GM21381 (cell line): Measurements from ENCODE around the gene PLD2.

Experiments used
- ATAC-seq: cut with Tn5 transposase; IDR thresholded peaks from one replicate; pipeline ENCODE4 v1.9.1; 2021; ENCODE audit warnings: mild to moderate bottlenecking, moderate library complexity; ENCODE audit not compliant: unreplicated experiment

PLD2 gene

DNA sequence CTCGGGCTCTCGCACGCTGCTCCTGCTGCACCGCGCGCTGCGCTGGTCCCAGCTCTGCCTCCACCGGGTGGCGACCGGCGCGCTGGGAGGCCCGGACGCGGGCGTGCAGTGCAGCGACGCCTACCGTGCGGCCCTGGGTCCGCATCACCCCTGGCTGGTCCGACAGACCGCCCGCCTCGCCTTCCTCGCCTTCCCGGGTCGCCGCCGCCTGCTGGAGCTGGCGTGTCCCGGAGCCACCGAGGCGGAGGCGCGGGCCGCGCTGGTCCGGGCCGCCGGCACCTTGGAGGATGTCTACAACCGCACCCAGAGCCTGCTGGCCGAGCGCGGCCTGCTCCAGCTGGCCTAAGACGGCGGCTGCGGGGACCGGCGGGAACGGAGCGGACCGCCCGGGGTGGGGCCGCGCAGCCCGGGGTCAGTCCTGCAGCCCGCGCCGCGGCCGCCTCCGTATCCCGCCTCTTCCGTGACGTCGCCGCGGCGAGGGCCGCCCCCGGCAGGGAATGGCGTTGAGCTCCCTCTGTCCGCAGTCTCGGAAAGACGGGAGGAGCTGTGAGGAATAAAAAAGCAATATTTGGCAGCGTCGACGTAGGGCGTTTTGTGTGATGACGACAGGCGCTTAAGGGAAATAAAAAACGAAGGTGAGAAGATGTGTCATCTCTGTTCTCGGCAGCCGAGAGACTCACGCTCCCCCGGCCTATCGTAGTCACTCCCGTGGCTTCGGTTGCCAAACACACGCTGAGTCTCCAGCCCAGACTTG is 16.8 kb upstream of the PLD2 start:
- peak; percentile 84 for ATAC-seq

DNA sequence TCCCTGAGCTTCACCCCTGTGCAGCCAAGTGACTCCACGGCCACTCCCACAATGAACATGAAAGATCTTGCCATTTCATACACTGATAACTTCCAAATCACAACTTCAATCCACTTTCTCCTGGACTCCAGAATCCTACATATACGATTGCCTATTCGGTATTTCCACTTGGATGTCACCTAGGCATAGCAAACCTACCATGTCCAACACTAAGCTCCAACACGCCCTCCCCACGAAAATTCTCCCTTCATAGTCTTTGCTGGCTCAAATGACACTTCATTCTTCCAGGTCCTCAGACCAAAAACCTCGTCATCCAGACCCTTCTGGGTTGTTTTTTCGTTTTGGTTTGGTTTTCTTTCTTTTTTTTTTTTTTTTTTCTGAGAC is 16.3 kb upstream of the PLD2 start:
- ATAC-seq: no peak

DNA sequence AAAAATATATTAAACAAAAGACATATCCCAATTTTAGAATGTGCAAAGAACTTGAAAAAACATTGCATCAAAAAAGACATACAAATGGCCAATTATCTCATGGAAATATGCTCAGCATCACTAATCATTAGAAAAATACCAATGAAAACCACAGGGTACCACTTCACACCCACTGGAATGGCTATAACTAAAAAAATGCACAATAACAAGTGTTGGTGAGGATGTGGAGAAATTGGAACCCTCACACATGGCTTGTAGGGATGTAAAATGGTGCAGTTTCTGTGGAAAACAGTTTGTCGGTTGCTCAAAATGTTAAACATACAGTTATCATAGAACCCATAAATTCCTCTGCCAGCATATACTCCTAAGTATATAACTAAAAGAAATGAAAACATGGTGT is 11.8 kb upstream of the PLD2 start:
- no peak for ATAC-seq

DNA sequence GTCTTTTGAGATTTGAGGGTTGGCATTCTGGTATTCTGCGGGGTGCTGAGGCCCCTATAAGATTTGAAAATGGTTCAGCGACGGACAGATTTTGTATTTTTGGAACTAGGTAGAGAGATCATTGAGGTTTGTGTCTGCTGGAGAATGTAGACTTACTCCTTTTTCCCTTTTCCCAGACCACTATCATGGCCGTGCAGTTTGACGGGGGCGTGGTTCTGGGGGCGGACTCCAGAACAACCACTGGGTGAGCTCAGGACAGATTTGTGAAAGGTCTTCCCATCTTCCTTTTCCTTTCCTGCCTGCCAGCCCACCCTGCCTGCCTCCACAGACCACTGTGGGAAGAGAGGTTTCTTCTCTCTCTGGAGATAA is 10.4 kb upstream of the PLD2 start:
- no peak for ATAC-seq

DNA sequence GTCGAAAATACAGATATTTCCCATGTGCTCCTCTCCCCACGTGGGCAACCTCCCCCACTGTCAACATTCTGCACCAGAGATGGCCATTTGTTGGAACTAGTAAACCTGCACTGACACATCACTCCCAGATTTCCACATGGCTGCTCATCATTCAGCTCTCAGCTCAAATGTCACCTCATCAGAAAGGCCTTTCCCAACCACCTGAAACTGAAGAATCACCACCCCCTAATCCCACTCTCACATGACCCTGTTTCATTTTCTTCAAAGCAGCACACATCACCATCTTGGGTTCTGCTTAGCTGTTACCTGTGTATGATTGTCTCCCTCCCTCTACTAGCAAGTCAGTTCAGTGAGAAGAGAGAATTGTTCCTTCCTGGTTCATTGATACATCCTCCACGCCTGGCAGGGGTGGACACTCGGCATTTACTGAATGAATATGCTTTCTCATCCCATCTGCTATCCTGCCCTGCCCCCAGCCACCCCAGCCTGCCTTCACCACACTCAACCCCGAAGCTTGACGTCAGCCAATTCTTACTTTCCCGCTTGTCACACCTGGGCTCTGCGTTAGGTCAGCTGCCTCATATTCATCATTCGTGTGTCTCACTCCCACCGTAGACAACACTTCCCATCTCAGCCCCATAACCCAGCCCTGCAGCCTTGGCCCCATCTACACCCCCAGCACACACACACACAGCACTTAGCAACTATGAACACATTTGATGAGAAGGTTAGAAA is 6.3 kb upstream of the PLD2 start:
- ATAC-seq: no peak

DNA sequence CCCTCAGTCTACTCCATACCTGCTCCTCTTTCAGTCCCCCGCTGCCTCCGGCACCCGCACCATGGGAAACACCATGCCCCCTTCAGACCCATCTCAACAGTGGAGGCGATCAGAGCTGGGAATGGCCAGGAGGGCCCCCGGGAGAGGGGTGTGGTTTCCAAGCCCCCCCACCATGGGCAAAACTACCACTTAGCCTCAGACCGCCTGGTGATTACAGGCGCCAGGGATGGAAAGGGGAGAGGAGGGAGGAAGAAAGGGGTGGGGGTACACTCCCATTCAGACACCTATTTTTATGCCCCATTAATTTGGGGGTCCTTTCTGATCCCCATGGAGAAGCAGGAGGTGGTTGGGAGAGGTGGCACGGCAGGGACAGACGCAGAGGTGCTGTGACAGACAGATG is 4.7 kb upstream of the PLD2 start, which contains the start of gene C17orf114:
Gene C17orf114 (minus strand): TSS at position 101 of the 400 bp plus-strand sequence.
- ATAC-seq: no peak

DNA sequence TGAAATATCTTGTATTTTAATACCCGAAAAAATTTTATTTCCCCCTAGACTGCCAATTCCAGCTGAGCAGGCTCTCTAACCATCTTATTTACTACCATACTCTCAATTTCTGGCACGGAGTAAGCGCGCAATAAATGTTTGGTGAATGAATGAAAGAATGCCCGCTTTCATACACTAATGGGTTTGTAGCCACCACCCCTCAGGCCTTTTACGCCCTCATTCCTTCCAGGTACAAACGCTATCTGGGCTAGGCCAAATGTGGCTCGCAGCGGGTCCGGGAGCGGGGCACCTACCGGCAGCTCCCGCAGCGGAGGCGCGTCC is 536 bp upstream of the PLD2 start:
- no peak for ATAC-seq

DNA sequence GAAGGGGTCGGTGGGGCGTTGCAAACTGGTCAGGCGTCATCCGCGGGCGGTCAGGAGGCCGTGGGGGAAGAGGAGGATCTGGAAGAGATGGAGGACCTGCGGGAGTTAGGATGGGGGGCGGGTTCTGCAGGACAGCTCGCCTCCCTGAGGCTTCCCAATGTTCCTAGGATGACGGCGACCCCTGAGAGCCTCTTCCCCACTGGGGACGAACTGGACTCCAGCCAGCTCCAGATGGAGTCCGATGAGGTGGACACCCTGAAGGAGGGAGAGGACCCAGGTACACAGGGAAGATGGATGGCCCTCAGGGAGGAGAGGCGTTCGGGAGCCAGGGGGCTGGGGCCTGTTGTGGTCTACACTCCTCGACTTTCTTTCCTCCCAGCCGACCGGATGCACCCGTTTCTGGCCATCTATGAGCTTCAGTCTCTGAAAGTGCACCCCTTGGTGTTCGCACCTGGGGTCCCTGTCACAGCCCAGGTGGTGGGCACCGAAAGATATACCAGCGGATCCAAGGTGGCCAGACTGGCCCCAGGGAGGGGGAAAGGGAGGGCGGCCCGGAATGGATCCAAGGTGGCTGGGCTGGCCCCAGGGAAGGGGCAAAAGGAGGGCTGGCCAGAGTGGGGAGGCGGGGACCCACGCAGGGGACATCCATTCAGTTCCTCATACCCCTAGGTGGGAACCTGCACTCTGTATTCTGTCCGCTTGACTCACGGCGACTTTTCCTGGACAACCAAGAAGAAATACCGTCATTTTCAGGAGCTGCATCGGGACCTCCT is 839 bp downstream of the PLD2 start:
- ATAC-seq: no peak

DNA sequence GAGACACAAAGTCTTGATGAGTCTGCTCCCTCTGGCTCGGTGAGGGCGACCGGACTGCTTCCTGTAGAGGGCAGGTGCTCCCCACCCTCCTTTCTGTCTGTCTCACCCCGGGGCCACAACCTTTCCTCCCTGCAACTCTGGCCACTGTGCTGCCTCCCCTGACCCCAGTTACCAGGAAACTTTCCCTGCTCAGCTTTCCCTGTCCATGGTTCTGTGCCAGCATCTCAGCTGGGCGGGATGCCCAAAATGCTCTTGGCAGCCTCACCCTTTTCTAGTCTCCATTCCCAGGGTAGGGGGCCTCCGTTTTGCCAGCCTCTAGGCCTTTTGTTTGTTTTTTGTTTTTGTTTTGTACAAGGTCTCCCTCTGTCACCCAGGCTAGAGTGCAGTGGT is 1.4 kb downstream of the PLD2 start:
- no peak for ATAC-seq

DNA sequence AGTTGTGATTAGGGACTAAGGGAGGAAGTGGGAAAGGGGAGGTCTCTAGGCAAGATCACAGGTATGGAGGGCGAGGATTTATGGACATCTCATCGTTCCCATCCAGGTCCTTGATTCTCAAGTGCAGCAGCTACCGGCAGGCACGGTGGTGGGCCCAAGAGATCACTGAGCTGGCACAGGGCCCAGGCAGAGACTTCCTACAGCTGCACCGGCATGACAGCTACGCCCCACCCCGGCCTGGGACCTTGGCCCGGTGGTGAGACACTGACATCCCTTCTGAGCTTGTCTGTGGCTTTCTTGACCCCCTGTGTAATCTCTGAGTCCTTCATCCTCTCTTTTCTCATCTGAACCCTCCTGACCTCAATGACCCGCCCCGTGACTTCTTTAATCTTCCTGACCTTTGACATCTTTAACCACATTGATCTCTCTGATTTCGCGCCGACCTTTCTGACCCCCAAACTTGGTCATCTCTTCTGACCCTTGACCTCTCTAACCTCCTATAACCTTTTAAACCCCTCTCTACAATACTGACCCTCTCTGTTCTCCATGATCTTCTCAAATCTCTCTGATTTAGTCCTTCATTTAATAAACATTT is 3.8 kb downstream of the PLD2 start:
- ATAC-seq: no peak

DNA sequence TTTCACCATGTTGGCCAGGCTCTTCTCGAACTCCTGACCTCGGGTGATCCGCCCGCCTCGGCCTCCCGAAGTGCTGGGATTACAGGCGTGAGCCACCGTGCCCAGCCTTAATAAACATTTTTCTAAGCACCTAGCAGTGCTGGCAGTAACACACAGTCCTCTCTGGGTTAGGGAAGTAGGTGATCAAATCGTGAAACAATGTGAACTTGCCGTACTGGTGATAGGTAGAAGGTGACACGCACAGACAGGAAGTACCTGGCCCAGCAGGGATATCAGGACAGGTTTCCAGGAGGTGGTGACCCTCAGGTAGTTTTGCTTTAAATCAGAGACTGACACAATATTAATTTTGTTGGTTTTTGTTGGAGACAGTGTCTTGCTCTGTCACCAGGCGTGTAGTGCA is 4.5 kb downstream of the PLD2 start:
- ATAC-seq: no peak

DNA sequence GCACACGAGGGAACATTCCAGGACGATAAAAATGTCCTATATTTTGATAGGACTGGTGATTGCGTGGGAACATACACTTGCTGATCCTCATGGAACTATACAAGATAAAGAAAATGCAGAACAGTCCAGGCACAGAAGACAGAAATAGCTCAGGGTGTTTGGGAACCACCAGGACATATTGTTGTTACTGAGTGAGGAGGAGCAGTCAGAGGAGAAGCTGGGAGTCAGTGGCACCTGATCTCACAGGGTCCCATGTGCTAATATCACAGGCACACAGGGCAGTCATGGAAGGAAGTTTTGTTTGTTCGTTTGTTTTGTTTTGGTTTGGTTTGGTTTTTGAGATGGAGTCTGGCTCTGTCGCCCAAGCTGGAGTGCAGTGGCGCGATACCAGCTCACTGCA is 5.7 kb downstream of the PLD2 start:
- no peak for ATAC-seq

DNA sequence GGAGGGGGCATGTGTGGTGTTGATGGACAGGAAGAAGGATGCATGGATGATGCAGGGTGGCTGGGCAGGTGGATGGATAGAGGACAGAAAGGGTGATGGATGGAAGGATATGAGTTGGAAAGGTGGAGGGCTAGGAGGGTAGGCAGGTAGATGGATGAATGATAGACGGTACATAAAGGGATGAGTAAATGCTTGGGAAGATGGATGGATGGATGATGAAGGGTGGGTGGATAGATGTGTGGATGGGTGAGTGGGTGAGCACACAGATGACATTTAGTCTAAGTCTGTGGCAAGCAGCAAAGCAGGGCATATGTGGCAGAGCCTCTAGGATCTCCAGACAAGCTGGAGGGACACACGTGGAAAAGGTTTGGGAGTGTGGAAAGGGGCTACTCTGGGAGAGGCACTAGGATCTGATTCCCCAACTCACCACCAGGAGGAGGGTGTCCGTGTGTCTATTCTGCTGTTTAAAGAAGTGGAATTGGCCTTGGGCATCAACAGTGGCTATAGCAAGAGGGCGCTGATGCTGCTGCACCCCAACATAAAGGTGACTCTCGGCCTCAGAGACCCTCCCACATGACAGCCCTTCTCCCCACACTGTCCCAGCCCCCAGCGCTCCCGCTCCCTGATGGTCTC is 8.2 kb downstream of the PLD2 start:
- no peak for ATAC-seq

DNA sequence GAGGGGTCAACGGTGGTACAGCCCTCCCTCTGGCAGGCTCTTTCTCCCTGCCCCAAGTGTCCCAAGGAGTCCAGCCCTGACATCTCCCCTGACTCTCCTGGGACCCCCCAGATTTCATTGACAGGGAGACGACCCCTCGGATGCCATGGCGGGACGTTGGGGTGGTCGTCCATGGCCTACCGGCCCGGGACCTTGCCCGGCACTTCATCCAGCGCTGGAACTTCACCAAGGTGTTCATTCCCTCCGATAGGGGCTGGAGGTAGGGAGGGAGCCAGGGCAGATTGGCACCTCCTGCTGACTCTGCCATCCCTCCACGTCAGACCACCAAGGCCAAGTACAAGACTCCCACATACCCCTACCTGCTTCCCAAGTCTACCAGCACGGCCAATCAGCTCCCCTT is 9.9 kb downstream of the PLD2 start:
- ATAC-seq: no peak

DNA sequence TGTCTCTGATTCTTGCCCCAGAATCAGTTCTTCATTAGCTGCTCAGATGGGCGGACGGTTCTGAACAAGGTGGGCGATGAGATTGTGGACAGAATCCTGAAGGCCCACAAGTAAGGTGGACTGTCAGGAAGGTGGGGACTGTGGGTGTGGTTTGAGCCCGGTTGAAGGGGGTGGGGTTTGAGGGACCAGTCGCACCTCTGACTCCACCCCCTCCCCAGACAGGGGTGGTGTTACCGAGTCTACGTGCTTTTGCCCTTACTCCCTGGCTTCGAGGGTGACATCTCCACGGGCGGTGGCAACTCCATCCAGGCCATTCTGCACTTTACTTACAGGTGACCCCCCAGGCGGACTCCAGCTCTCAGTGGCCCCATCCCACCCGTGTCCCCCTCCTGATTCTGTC is 11.3 kb downstream of the PLD2 start:
- no peak for ATAC-seq

DNA sequence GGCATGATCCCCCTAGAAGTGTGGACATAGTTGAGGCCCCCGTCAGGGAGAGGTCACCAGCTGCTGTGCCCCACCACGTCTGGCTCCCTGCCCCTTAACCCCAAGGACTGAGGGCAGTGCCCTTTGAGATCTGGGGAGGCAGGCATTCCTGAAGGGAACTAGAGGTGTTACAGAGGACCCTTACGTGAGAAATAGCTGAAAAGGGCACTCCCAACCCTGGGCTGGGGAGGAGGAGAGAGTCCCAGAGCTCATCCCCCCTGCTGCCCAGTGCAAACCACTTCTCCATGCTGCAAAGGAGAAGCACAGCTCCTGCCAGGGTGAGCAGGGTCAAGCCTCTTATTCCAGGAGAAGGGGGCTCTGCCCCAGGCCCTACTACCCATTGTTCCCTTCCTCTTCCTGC is 15.9 kb downstream of the PLD2 start:
- ATAC-seq: no peak

DNA sequence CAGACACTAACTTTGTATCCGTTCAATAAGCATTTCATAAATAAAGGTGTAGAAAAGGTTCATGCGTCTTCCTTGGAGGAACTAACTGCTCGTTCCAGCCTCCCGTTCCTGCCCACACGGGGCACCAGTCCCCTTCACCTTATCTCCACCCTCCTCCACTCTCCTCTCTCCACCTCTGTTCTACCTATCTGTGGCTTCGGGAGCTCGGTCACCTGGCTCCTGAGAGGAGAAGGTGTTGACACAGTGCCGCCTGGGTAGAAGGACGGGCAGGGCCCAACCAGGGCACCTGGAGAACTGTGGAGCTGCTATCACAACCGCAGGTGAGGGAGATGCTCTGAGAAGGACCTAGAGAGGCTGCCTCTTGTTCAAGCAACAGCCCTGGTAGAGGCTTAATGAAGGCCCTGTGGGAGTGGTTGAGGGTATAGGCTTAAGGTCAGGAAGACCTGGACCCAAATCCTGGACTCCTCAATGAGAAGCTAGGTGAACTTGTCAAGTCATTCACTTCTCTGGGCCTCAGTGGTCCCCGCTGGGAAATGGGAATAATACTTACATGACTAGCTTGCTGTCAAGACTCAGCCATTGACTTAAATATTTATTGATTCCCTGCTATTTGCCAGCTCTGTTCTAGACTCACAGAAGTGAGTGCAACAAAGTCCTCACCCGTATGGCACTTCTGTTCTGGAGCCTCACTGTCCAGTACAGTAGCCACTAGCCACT is 16.6 kb downstream of the PLD2 start:
- no peak for ATAC-seq

DNA sequence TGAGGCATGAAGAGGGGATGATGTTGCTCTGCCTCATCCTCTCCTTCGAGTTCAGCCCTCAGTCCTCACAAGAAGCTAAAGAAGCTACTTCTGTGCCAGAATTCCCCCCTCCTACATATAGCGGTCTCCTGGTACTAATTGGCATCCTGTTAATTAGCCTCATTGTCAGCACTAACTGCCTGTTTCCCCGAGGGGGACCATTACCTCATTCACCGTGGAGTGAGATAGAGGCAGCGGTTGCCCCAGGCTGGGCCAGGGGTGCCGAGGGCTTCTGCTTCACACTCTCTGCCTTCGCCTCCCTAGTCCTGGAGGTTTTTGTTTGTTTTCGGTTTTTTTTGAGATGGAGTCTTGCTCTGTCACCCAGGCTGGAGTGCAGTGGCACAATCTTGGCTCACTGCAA is 20.4 kb downstream of the PLD2 start:
- no peak for ATAC-seq

DNA sequence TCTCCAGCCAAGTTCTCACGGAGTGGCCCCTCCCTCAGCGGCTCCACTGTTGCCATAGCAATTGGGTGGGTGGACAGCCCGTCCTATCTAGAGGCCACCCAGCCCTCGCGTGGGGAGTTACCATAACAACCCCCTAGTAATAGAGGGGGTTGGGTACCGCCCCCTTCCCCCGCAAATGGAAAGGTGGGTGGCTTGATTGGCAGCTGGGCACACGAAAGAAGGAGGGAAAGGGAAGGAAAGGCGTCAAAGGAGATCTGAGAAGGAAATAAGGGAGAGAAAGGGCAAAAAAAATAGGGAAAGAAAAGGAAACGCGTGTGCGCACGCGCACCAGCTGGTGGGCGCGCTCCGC is 25.9 kb downstream of the PLD2 start:
- ATAC-seq: peak; percentile 13

DNA sequence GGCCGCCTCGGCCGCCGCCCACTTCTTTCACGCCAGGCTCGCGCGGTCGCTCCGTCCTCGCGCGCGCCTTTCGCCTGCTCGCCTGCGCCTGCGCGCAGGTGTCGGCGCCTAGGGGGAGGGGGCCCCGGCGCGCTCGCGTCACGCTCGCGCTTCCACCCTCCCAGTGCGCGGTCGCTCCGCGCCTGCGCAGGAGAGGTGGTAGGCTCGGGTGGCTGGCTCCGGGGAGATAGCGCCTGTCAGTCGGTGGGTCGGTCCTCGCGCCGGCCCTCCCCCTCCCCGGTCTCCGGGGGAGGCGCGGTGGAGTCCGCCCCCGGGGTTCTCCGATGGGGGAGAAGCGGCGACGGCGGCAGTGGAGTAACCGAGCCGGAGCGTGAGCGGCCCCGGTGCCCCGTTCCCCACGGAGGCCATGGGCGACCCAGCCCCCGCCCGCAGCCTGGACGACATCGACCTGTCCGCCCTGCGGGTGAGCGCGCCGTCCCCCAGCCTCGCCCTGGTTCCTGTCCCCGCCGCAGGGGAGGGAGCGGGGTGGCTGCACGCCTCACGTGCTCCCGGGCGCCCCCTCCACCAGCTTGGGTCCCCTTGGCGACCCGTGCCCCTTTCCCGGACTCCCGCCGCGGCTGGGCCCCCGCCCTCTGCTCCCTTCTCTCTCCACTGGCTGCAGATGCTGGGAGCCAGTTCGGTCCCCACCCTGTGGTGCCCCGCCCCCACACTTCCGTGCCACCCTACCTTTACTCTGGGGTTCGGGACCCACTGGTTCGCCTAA is 26.4 kb downstream of the PLD2 start, which contains the start of gene MINK1:
Gene MINK1 (plus strand): TSS at position 163 of the 763 bp plus-strand sequence. CDS start 244 bp downstream, at position 407.
- ATAC-seq: peak; percentile 88
